Measurements from ENCODE around the gene SERF2.
A peak's percentile ranks its signal among the peaks of the same experiment; 100 is the strongest.

SERF2 gene

GRCh38 chr15:43795197-43795596 is 3.1 kb downstream of the SERF2 start:
- Histone ChIP-seq H3K4ac (ENCODE audit: low read depth, low read length) (no peak overlapping the region), H3K56ac (ENCODE audit: low read length) (no peak overlapping the region), H4K8ac (ENCODE audit: low read depth, low read length) (no peak overlapping the region), H2BK5ac (ENCODE audit: low read length) (no peak overlapping the region), H3K27ac (ENCODE audit: low read depth, low read length) (no peak overlapping the region), H3K79me2 (ENCODE audit: control insufficient read depth, insufficient read depth, low read length) (peaks cover 16% of the 10 kb centered on the region), H3K4me2 (ENCODE audit: low read length) (no peak overlapping the region), H3K36me3 (ENCODE audit: control insufficient read depth, insufficient read depth, low read length) (peaks cover 2% of the 10 kb centered on the region), H4K5ac (ENCODE audit: low read length) (no peak overlapping the region), H2BK120ac (ENCODE audit: low read depth, low read length) (no peak overlapping the region), H3K18ac (ENCODE audit: low read length) (no peak overlapping the region), H2BK15ac (replicated peaks; ENCODE audit: low read depth) (no peak overlapping the region), H3K9ac (ENCODE audit: low read length) (no peak overlapping the region), H3K4me1 (ENCODE audit: control insufficient read depth, low read depth, low read length) (peaks cover 26% of the 10 kb centered on the region), H3K4me3 (ENCODE audit: low read length) (no peak overlapping the region), H2AK5ac (ENCODE audit: low read length) (no peak overlapping the region), H3K79me1 (ENCODE audit: low read length) (peaks cover 20% of the 10 kb centered on the region), H3K27me3 (ENCODE audit: insufficient read depth, low read length, poor library complexity) (no peaks in the 10 kb centered on the region), H3K23ac (ENCODE audit: low read length) (no peak overlapping the region)
- WGBS (ENCODE audit: extremely low coverage, insufficient coverage, low lambda C conversion rate): no CpG with 5 or more reads among the region's 2 CpGs
- no peak for DNase-seq

GRCh38 chr15:43795997-43796396 is 3.9 kb downstream of the SERF2 start:
- Histone ChIP-seq H2BK120ac (ENCODE audit: low read depth, low read length) (no peak overlapping the region), H4K5ac (ENCODE audit: low read length) (no peak overlapping the region), H3K79me2 (ENCODE audit: control insufficient read depth, insufficient read depth, low read length) (peaks cover 21% of the 10 kb centered on the region), H2BK15ac (replicated peaks; ENCODE audit: low read depth) (no peak overlapping the region), H3K4me1 (ENCODE audit: control insufficient read depth, low read depth, low read length) (peaks cover 27% of the 10 kb centered on the region), H3K23ac (ENCODE audit: low read length) (no peak overlapping the region), H3K79me1 (ENCODE audit: low read length) (peaks cover 22% of the 10 kb centered on the region), H3K27ac (ENCODE audit: low read depth, low read length) (no peak overlapping the region), H3K27me3 (ENCODE audit: insufficient read depth, low read length, poor library complexity) (no peaks in the 10 kb centered on the region), H3K9ac (ENCODE audit: low read length) (no peak overlapping the region), H3K56ac (ENCODE audit: low read length) (no peak overlapping the region), H3K4ac (ENCODE audit: low read depth, low read length) (no peak overlapping the region), H3K4me3 (ENCODE audit: low read length) (no peak overlapping the region), H3K36me3 (ENCODE audit: control insufficient read depth, insufficient read depth, low read length) (peaks cover 2% of the 10 kb centered on the region), H3K4me2 (ENCODE audit: low read length) (no peak overlapping the region), H2BK5ac (ENCODE audit: low read length) (no peak overlapping the region), H4K8ac (ENCODE audit: low read depth, low read length) (no peak overlapping the region), H3K18ac (ENCODE audit: low read length) (no peak overlapping the region), H2AK5ac (ENCODE audit: low read length) (no peak overlapping the region)
- DNase-seq: peak; percentile 63

- no peak overlapping the region for H3K18ac ChIP-seq (ENCODE audit: low read length)
- no peak overlapping the region for H2BK120ac ChIP-seq (ENCODE audit: low read depth, low read length)
- no CpG with 5 or more reads among the region's 3 CpGs for WGBS (ENCODE audit: extremely low coverage, insufficient coverage, low lambda C conversion rate)
- peaks cover 24% of the 10 kb centered on the region for H3K79me1 ChIP-seq (ENCODE audit: low read length)
- no peak overlapping the region for H3K27ac ChIP-seq (ENCODE audit: low read depth, low read length)
- H3K36me3 ChIP-seq (ENCODE audit: control insufficient read depth, insufficient read depth, low read length): peaks cover 2% of the 10 kb centered on the region
- H2BK5ac ChIP-seq (ENCODE audit: low read length): no peak overlapping the region
- no peak overlapping the region for H3K4me2 ChIP-seq (ENCODE audit: low read length)
- no peak overlapping the region for H3K23ac ChIP-seq (ENCODE audit: low read length)
- H4K8ac ChIP-seq (ENCODE audit: low read depth, low read length): no peak overlapping the region
- H3K4me3 ChIP-seq (ENCODE audit: low read length): no peak overlapping the region
- H3K9ac ChIP-seq (ENCODE audit: low read length): no peak overlapping the region
- H3K4me1 ChIP-seq (ENCODE audit: control insufficient read depth, low read depth, low read length): peaks cover 27% of the 10 kb centered on the region
- H3K4ac ChIP-seq (ENCODE audit: low read depth, low read length): no peak overlapping the region
- H3K27me3 ChIP-seq (ENCODE audit: insufficient read depth, low read length, poor library complexity): no peaks in the 10 kb centered on the region
- H4K5ac ChIP-seq (ENCODE audit: low read length): no peak overlapping the region
- H2BK15ac ChIP-seq (replicated peaks; ENCODE audit: low read depth): no peak overlapping the region
- H3K79me2 ChIP-seq (ENCODE audit: control insufficient read depth, insufficient read depth, low read length): peaks cover 26% of the 10 kb centered on the region
- no peak overlapping the region for H3K56ac ChIP-seq (ENCODE audit: low read length)
- DNase-seq: no peak
- no peak overlapping the region for H2AK5ac ChIP-seq (ENCODE audit: low read length)
Observed at GRCh38 chr15:43796566-43796965, 4.4 kb downstream of the SERF2 start.

DNA sequence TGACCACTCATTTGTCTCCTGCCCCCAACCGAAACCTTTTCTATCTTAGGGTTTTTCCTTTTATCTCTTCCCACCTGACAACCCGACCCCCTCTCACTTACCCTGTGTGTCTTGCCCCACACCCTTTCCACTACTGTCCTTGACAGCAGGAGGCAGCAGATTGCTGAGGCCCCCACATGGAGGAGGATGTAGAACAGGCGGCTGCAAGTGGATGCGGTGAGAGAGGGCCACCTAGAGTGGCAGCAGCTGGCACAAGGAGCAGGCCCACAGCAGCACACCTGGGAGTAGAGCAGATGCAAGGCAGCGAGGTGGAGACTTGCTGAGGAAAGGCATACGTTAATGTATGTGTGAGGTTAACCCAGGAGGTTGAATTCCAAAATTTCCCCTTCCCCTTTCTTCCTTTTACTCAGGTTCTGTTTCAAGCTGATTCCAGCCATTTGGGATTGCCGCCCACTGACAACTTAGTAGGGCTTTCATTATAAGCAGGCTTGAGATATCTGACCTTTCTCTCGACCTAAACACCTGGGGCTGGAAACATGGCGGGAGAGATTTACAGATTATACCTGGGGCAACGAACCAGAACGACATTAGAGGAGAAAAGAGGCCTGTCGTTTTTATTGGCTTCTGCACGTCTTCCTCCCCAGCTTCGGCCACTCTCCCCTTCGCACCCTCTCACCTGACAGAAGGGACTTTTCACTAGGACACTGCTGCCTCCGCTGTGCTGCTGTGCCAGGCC is 7.3 kb downstream of the SERF2 start:
- H3K36me3 ChIP-seq (ENCODE audit: control insufficient read depth, insufficient read depth, low read length): peaks cover 2% of the 10 kb centered on the region
- H3K4me1 ChIP-seq (ENCODE audit: control insufficient read depth, low read depth, low read length): peaks cover 19% of the 10 kb centered on the region
- H2BK120ac ChIP-seq (ENCODE audit: low read depth, low read length): no peak overlapping the region
- peak; percentile 41 for DNase-seq
- H3K4me2 ChIP-seq (ENCODE audit: low read length): no peak overlapping the region
- H3K27me3 ChIP-seq (ENCODE audit: insufficient read depth, low read length, poor library complexity): no peaks in the 10 kb centered on the region
- H3K56ac ChIP-seq (ENCODE audit: low read length): peak overlapping the region; percentile 87
- no peak overlapping the region for H4K8ac ChIP-seq (ENCODE audit: low read depth, low read length)
- H3K27ac ChIP-seq (ENCODE audit: low read depth, low read length): no peak overlapping the region
- H4K5ac ChIP-seq (ENCODE audit: low read length): no peak overlapping the region
- H2BK15ac ChIP-seq (replicated peaks; ENCODE audit: low read depth): no peak overlapping the region
- no peak overlapping the region for H3K4me3 ChIP-seq (ENCODE audit: low read length)
- H3K9ac ChIP-seq (ENCODE audit: low read length): no peak overlapping the region
- H3K79me2 ChIP-seq (ENCODE audit: control insufficient read depth, insufficient read depth, low read length): peaks cover 11% of the 10 kb centered on the region
- H3K4ac ChIP-seq (ENCODE audit: low read depth, low read length): no peak overlapping the region
- WGBS (ENCODE audit: extremely low coverage, insufficient coverage, low lambda C conversion rate): no CpG with 5 or more reads among the region's 16 CpGs
- H2AK5ac ChIP-seq (ENCODE audit: low read length): peak overlapping the region; percentile 85
- no peak overlapping the region for H3K18ac ChIP-seq (ENCODE audit: low read length)
- H2BK5ac ChIP-seq (ENCODE audit: low read length): peak overlapping the region; percentile 50
- peaks cover 9% of the 10 kb centered on the region for H3K79me1 ChIP-seq (ENCODE audit: low read length)
- no peak overlapping the region for H3K23ac ChIP-seq (ENCODE audit: low read length)

DNA sequence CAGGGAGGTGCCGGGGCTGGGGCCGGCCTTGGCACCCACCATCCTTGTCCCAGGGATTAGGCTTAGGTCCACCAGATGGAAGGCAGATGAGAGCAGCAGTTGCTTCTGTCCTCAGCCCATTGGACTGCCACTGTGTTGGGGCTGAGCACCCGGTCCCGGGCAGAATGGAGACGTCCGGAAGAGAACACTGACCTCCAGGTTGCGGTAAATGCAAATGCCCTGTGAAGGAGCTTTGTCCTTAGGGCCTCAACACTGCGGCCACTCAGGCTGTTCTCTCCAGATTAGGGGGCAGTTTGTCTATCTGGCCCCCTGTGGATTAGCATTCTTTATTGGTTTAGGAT is 7.8 kb downstream of the SERF2 start, which contains the start of gene SERINC4:
Gene SERINC4 (minus strand): TSS at position 276 of the 341 bp plus-strand sequence. CDS start 234 bp downstream, at position 42.
- no peak within 1 kb of the TSS for H2BK15ac ChIP-seq (replicated peaks; ENCODE audit: low read depth)
- no CpG with 5 or more reads among the region's 8 CpGs for WGBS (ENCODE audit: extremely low coverage, insufficient coverage, low lambda C conversion rate)
- H3K23ac ChIP-seq (ENCODE audit: low read length): no peak within 1 kb of the TSS
- peak within 1 kb of the TSS; percentile 92 for H2BK5ac ChIP-seq (ENCODE audit: low read length)
- no peak for DNase-seq
- H3K27ac ChIP-seq (ENCODE audit: low read depth, low read length): peak within 1 kb of the TSS; percentile 52
- peaks cover under 1% of the 10 kb centered on the region for H3K36me3 ChIP-seq (ENCODE audit: control insufficient read depth, insufficient read depth, low read length)
- peak within 1 kb of the TSS; percentile 97 for H3K9ac ChIP-seq (ENCODE audit: low read length)
- H3K79me1 ChIP-seq (ENCODE audit: low read length): peaks cover 6% of the 10 kb centered on the region
- H3K18ac ChIP-seq (ENCODE audit: low read length): peak within 1 kb of the TSS; percentile 11
- H3K27me3 ChIP-seq (ENCODE audit: insufficient read depth, low read length, poor library complexity): no peaks in the 10 kb centered on the region
- peaks cover 11% of the 10 kb centered on the region for H3K79me2 ChIP-seq (ENCODE audit: control insufficient read depth, insufficient read depth, low read length)
- H3K4me2 ChIP-seq (ENCODE audit: low read length): peak within 1 kb of the TSS; percentile 99
- peak within 1 kb of the TSS; percentile 97 for H3K4me3 ChIP-seq (ENCODE audit: low read length)
- no peak within 1 kb of the TSS for H3K4ac ChIP-seq (ENCODE audit: low read depth, low read length)
- H2AK5ac ChIP-seq (ENCODE audit: low read length): peak within 1 kb of the TSS; percentile 85
- no peak within 1 kb of the TSS for H2BK120ac ChIP-seq (ENCODE audit: low read depth, low read length)
- no peak within 1 kb of the TSS for H4K8ac ChIP-seq (ENCODE audit: low read depth, low read length)
- peaks cover 15% of the 10 kb centered on the region for H3K4me1 ChIP-seq (ENCODE audit: control insufficient read depth, low read depth, low read length)
- peak within 1 kb of the TSS; percentile 97 for H3K56ac ChIP-seq (ENCODE audit: low read length)
- no peak within 1 kb of the TSS for H4K5ac ChIP-seq (ENCODE audit: low read length)

Data from mesendoderm (in vitro differentiated cells).